ENCODE data around the gene SYDE1.

- TF ChIP-seq, protein P1, sequence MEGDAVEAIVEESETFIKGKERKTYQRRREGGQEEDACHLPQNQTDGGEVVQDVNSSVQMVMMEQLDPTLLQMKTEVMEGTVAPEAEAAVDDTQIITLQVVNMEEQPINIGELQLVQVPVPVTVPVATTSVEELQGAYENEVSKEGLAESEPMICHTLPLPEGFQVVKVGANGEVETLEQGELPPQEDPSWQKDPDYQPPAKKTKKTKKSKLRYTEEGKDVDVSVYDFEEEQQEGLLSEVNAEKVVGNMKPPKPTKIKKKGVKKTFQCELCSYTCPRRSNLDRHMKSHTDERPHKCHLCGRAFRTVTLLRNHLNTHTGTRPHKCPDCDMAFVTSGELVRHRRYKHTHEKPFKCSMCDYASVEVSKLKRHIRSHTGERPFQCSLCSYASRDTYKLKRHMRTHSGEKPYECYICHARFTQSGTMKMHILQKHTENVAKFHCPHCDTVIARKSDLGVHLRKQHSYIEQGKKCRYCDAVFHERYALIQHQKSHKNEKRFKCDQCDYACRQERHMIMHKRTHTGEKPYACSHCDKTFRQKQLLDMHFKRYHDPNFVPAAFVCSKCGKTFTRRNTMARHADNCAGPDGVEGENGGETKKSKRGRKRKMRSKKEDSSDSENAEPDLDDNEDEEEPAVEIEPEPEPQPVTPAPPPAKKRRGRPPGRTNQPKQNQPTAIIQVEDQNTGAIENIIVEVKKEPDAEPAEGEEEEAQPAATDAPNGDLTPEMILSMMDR (IDR thresholded peaks at IDR 0.05): no peak
- TF ChIP-seq POLR2AphosphoS5 (IDR thresholded peaks at IDR 0.05) (no peak), POLR2A (IDR thresholded peaks at IDR 0.05) (no peak)
Observed at GRCh38 chr19:15159251-15159650, 52.0 kb downstream of the SYDE1 start.

All from sigmoid colon (tissue), 4 donors.